GM12865 (cell line): ENCODE measurements around the gene PSMA3.
A peak's percentile ranks its signal among the peaks of the same experiment; 100 is the strongest.

ENCODE experiments used
- DNase-seq: peaks from one replicate; pipeline ENCODE4 v3.0.0; 2010; ENCODE audit warnings: low read depth
- H3K4me3 ChIP-seq: 2 replicates; pipeline ENCODE4 v1.5.1; 2011; ENCODE audit warnings: mild to moderate bottlenecking, low read depth, low read length, control low read depth
- CTCF ChIP-seq: IDR thresholded peaks from 2 replicates; pipeline ENCODE4 v1.5.1; 2011; ENCODE audit warnings: low read length, control low read depth, low read depth, inconsistent platforms; ENCODE audit not compliant: insufficient read depth; ENCODE audit errors: missing control alignments

Gene PSMA3

GRCh38 chr14:58298477-58299400, 54.1 kb downstream of the PSMA3 start, which contains the start of gene ARID4A:
ARID4A (plus strand) TSS chr14:58298555; CDS start chr14:58299855, 1,300 bp downstream.
- peak; percentile 38 for DNase-seq
- no peak for TF ChIP-seq CTCF

DNA sequence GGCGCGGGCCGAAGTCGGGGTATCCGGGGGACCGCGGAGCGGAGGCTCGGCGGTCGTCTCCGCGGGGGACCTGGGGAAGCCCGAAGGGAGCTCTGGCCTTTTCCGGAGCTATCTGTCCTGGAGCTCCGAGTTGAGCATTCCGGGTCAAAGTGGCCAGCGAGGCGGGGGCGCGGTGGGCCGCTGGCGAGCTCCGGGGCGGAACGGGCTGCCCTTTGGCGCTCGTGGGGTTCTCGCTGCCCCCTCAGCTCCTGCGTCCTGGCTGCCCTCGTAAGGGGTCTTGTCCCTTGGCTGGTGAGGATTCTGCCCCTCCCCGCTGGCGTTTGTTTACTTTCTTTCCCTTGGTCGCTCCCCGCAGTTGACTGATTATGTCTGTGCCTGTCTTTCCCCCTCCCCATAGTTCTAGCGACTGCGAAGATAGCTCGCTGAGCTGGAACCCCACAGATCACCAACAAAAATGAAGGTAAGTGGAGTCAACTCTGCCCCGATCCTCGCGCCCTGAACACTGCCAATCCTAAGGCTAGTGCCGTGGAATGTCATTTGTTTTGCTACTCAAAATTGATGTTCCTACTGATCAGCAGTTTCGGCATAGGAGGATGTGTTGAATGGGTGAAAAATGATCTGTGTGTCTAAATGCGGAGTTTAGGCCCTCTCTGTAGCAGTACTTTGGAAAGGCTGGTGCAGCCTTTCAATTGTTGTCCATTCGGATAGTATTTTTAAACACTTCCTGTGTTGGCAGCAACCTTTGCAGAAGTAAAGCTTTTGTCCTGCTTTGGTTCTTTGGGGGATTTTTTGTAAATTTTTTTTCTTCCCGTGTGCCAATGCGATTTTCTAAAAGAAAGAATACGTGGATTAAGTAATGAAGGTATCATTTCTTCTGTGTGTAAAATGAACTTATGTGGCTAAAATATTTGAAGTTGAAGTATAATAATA, 55.0 kb downstream of the PSMA3 start:
- TF ChIP-seq CTCF = no peak
- H3K4me3 ChIP-seq = peak overlapping the region; percentile 66
- DNase-seq = peak; percentile 26

More at GRCh38 chr14:58298477-58299400, 54.1 kb downstream of the PSMA3 start, which contains the start of gene ARID4A:
- peak within 1 kb of the TSS; percentile 72 for H3K4me3 ChIP-seq

DNA sequence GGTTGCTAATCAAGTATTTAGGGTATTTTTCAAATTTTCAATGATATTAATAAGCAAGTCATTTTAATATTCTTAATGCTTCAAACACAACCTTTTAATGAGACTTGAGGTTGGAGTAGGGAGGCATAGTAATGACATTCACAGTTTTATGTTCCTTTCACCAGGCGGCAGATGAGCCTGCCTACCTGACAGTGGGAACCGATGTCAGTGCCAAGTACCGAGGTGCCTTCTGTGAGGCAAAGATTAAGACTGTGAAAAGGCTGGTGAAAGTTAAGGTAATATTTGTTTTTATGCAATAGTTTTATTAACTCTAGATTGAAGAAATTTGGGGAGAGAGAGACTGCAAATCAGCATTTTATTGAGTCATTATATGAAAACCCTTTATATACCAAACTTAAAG, 56.8 kb downstream of the PSMA3 start:
- no peak for TF ChIP-seq CTCF
- DNase-seq = no peak
- H3K4me3 ChIP-seq = no peak overlapping the region

DNA sequence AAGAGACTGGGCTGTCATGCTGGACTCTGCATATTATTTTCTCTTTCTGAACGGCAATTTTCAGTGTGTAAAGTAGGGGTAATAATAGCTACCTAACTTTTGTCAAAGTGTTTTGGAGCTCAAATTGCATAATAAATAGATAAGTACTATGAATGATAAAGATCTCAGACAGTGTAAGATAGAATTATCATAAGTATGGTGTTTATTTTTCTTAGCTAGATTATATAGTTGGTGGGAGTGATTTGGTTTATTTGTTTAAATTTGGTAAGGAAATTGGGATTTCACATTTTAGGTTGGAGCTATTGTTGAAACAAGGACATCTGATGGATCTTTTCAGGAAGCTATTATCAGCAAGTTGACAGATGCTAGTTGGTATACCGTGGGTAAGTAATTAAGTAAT, 61.1 kb downstream of the PSMA3 start:
- DNase-seq = no peak
- TF ChIP-seq CTCF = no peak

DNA sequence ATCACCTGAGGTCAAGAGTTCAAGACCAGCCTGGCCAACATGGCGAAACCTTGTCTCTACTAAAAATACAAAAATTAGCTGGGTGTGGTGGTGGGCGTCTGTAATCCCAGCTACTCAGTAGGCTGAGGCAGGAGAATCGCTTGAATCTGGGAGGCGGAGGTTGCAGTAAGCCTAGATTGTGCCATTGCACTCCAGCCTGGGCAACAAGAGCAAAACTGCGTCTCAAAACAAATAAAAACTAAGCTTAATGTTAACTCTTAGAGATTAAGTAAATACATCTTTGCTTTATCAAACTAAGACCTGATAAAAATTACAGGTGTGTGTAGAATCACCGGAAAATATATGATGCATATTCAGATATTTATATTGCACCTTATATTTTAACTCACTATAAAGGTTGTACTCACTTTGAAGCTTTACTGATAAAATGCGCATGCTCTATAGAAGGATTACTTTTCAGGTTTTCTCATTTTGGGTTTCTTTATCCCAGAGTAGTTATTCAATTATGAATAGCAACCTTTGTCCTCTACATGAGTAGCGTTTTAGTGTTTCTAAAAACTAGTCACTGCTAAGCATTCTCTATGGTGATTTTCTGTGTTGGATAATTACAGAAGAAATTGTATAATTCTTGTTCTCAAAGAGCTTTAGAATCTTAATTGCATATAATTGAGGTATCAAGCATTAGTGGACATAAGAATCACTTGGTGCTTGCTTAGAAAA, 63.1 kb downstream of the PSMA3 start:
- no peak for TF ChIP-seq CTCF
- no peak for DNase-seq
- no peak overlapping the region for H3K4me3 ChIP-seq

More for the DNA sequence above, 61.1 kb downstream of the PSMA3 start:
- no peak overlapping the region for H3K4me3 ChIP-seq

DNA sequence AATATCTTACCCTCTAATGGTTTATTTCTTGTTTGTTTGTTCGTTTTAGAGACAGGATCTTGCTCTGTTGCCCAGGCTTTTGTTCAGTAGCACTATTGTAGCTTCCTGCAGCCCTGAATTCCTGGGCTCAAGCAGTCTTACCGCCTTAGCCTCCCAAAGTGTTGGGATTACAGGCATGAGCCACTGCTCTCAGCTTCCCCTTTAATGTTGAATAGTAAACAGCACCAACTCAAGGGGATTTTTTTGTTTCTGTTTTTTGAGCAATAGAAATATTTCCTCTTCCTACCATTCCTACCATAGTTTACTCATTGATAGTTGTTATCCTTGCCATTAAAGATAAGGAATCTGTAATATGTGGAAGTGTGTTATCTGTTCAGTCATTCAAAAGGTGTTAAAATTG, 64.4 kb downstream of the PSMA3 start:
- DNase-seq = no peak
- TF ChIP-seq CTCF = no peak
- H3K4me3 ChIP-seq = no peak overlapping the region
